ENCODE data around the gene SYNE1. TPM values are rescaled to one million over a fixed set of nuclear protein-coding genes. Genes with fewer than 3 reads are reported as not detected.

Gene SYNE1
- total and polyA plus RNA-seq, 2 of the 8 experiments (the other 6 are each of a cell fraction or from before 2014, with no cell fraction given) = 2.8 to 5.5 TPM

- Histone ChIP-seq H3K9ac (replicated peaks in 1 of 4; ENCODE audit: extremely low read depth in 1 of 4, low read depth in 3 of 4, low read length in 3 of 4) (no peak overlapping the region), H4K20me1 (replicated peaks in 1 of 2; ENCODE audit: control insufficient read depth in 1 of 2, insufficient read depth in 2 of 2, low read length in 2 of 2) (no peaks in the 10 kb centered on the region), H2AFZ (ENCODE audit: low read length) (no peak overlapping the region)
These were observed 295.6 kb downstream of the SYNE1 start for GRCh38 chr6:152341596-152341995.

More at GRCh38 chr6:152341596-152341995, 295.6 kb downstream of the SYNE1 start:
- no peak for FAIRE-seq
- Histone ChIP-seq H2BK12ac (ENCODE audit: low read depth, low read length) (no peak overlapping the region), H2BK20ac (ENCODE audit: low read length) (no peak overlapping the region), H3K56ac (replicated peaks; ENCODE audit: insufficient read length, low read depth, low read length) (no peak overlapping the region), H2BK120ac (replicated peaks; ENCODE audit: low read depth, low read length) (no peak overlapping the region), H4K5ac (ENCODE audit: insufficient read length, low read depth, low read length) (no peak overlapping the region), H3K36me3 (ENCODE audit: control insufficient read depth in 2 of 4, insufficient read depth in 4 of 4, low read length in 3 of 4) (no peaks in the 10 kb centered on the region), H3K79me2 (ENCODE audit: control insufficient read depth in 1 of 2, insufficient read depth in 2 of 2, low read length in 2 of 2) (no peaks in the 10 kb centered on the region), H3K27me3 (replicated peaks in 1 of 4; ENCODE audit: control insufficient read depth in 3 of 4, extremely low read depth in 1 of 4, insufficient read depth in 3 of 4, low read length in 3 of 4) (no peaks in the 10 kb centered on the region), H3K23ac (ENCODE audit: insufficient read length) (no peak overlapping the region), H3K4me3 (ENCODE audit: extremely low read depth in 1 of 4, insufficient read depth in 2 of 4, low read depth in 3 of 4, low read length in 4 of 4) (no peak overlapping the region), H4K8ac (ENCODE audit: extremely low read depth, insufficient read depth, low read length) (no peak overlapping the region), H3K23me2 (ENCODE audit: low read depth, low read length) (no peaks in the 10 kb centered on the region), H3K18ac (ENCODE audit: extremely low read depth, low read length) (no peak overlapping the region), H3K4me2 (ENCODE audit: insufficient read depth in 1 of 2, low read depth in 2 of 2, low read length in 2 of 2) (no peak overlapping the region), H3K4ac (replicated peaks; ENCODE audit: insufficient read length, low read depth, low read length) (no peak overlapping the region), H3K4me1 (replicated peaks in 1 of 4; ENCODE audit: control insufficient read depth in 3 of 4, insufficient read depth in 4 of 4, low read length in 3 of 4) (no peaks in the 10 kb centered on the region), H2AK5ac (ENCODE audit: low read depth, low read length) (no peak overlapping the region), H2BK5ac (ENCODE audit: low read depth, low read length) (no peak overlapping the region), H3K27ac (ENCODE audit: low read depth, low read length) (no peak overlapping the region), H3K79me1 (ENCODE audit: low read depth, low read length) (no peaks in the 10 kb centered on the region), H3K14ac (ENCODE audit: insufficient read length) (no peak overlapping the region), H3K9me3 (ENCODE audit: insufficient read depth in 2 of 2, low read depth in 1 of 2, low read length in 1 of 2) (no peaks in the 10 kb centered on the region), H2BK15ac (ENCODE audit: low read length) (no peak overlapping the region), H4K91ac (replicated peaks; ENCODE audit: insufficient read length, low read length) (no peak overlapping the region)
- no peak for DNase-seq (ENCODE audit: low read depth in 1 of 2, low spot score in 2 of 2)
- TF ChIP-seq MAX (IDR thresholded peaks at IDR 0.05) (no peak), NRF1 (IDR thresholded peaks at IDR 0.05; ENCODE audit: low read depth, low read length) (no peak), RNF2 (IDR thresholded peaks at IDR 0.05; ENCODE audit: borderline replicate concordance, low read depth, low read length, missing control alignments, poor library complexity, severe bottlenecking) (no peak), MAFK (IDR thresholded peaks at IDR 0.05; ENCODE audit: low read depth, low read length) (no peak), SIX5 (IDR thresholded peaks at IDR 0.05; ENCODE audit: low read depth, low read length) (no peak), TAF7 (optimal IDR thresholded peaks at IDR 0.05; ENCODE audit: borderline replicate concordance, low read depth, low read length) (no peak)
- POLR2A ChIA-PET (ENCODE audit: partially characterized antibody) = no interaction called here
- CTCF ChIA-PET (ENCODE audit: partially characterized antibody) = no interaction called here
- WGBS, 2 experiments (ENCODE audit: extremely low coverage in 1 of 2, insufficient coverage in 1 of 2, insufficient read length in 1 of 2, insufficient replicate concordance in 2 of 2, low coverage in 1 of 2, low lambda C conversion rate in 2 of 2, missing lambda C conversion rate in 1 of 2) = 94% methylated on average over 5 of the region's 5 CpGs; no CpG with 5 or more reads in 1 of the 2 experiments

All from H1 (cell line).